ENCODE results near the gene WFDC13. TPM values are rescaled to one million over a fixed set of nuclear protein-coding genes. Genes with fewer than 3 reads are reported as not detected.
"Not testable (repeated sequence)": the region's sequence is repeated elsewhere in the genome, so short reads cannot be mapped to it uniquely, and the experiment has no call there.

The WFDC13 gene
- not detected for total RNA-seq

GRCh38 chr20:45701873-45702272 lies at the start of gene WFDC13:
TSS of gene WFDC13 (plus strand) at chr20:45702038. CDS start at chr20:45702124, 86 bp downstream.
- no peaks in the 10 kb centered on the region for H3K27me3 ChIP-seq
- no peak for DNase-seq (ENCODE audit: low spot score in 2 of 2)
- H3K4me1 ChIP-seq = no peaks in the 10 kb centered on the region
- no peaks in the 10 kb centered on the region for H3K9me3 ChIP-seq
- no peak within 1 kb of the TSS for H3K4me3 ChIP-seq
- 63 to 67% methylated on average over 4 of the region's 4 CpGs for WGBS, 2 donors
- no peaks in the 10 kb centered on the region for H3K36me3 ChIP-seq
- TF ChIP-seq CTCF (IDR thresholded peaks at IDR 0.05) (no peak), POLR2A (IDR thresholded peaks at IDR 0.05) (no peak), EP300 (IDR thresholded peaks at IDR 0.05) (no peak)
- no peak within 1 kb of the TSS for H3K27ac ChIP-seq

- H3K36me3 ChIP-seq; H3K27ac ChIP-seq; H3K4me3 ChIP-seq; H3K9me3 ChIP-seq; H3K27me3 ChIP-seq; DNase-seq (ENCODE audit: low spot score in 2 of 2); H3K4me1 ChIP-seq: not testable (repeated sequence)
- 82 to 96% methylated on average over 3 of the region's 3 CpGs for WGBS, 2 donors
These were observed 44.8 kb upstream of the WFDC13 start for GRCh38 chr20:45657038-45657437.

- no peak within 1 kb of the TSS for H3K27ac ChIP-seq
- no peaks in the 10 kb centered on the region for H3K36me3 ChIP-seq
- H3K27me3 ChIP-seq = no peaks in the 10 kb centered on the region
- peaks cover 0 to 10% (median 3%) of the 10 kb centered on the region in 4 donors for H3K9me3 ChIP-seq
- no peaks in the 10 kb centered on the region for H3K4me1 ChIP-seq
- no peak for DNase-seq (ENCODE audit: low spot score in 2 of 2)
- H3K4me3 ChIP-seq = no peak within 1 kb of the TSS
- WGBS, 2 donors = 59 to 67% methylated on average over 1 of the region's 1 CpG
- TF ChIP-seq POLR2A (IDR thresholded peaks at IDR 0.05) (no peak), EP300 (IDR thresholded peaks at IDR 0.05) (no peak), CTCF (IDR thresholded peaks at IDR 0.05) (no peak)
These were observed 31.7 kb upstream of the WFDC13 start, which contains the start of gene WFDC11 for GRCh38 chr20:45670139-45670538. TSS of gene WFDC11 (minus strand) at chr20:45670239. CDS start at chr20:45650600, 19,639 bp downstream.

- Histone ChIP-seq H3K36me3 (no peaks in the 10 kb centered on the region), H3K27ac (no peak overlapping the region), H3K4me3 (no peak overlapping the region), H3K4me1 (no peaks in the 10 kb centered on the region), H3K27me3 (no peaks in the 10 kb centered on the region), H3K9me3 (peaks cover 0 to 28% (median 3%) of the 10 kb centered on the region in 4 donors)
- TF ChIP-seq EP300 (IDR thresholded peaks at IDR 0.05) (no peak), POLR2A (IDR thresholded peaks at IDR 0.05) (no peak), CTCF (IDR thresholded peaks at IDR 0.05) (no peak)
- no peak for DNase-seq (ENCODE audit: low spot score in 2 of 2)
These were observed 29.1 kb upstream of the WFDC13 start for GRCh38 chr20:45672765-45673164.

- H3K27me3 ChIP-seq = no peaks in the 10 kb centered on the region
- no peak overlapping the region for H3K27ac ChIP-seq
- peaks cover 0 to 49% (median 7%) of the 10 kb centered on the region in 4 donors for H3K9me3 ChIP-seq
- H3K4me1 ChIP-seq = no peaks in the 10 kb centered on the region
- no peak for TF ChIP-seq CTCF (IDR thresholded peaks at IDR 0.05)
- TF ChIP-seq EP300 (IDR thresholded peaks at IDR 0.05) = no peak
- TF ChIP-seq POLR2A (IDR thresholded peaks at IDR 0.05) = no peak
- no peak for DNase-seq (ENCODE audit: low spot score in 2 of 2)
- H3K4me3 ChIP-seq = no peak overlapping the region
- no peaks in the 10 kb centered on the region for H3K36me3 ChIP-seq
These were observed 22.2 kb upstream of the WFDC13 start for GRCh38 chr20:45679650-45680049.

GRCh38 chr20:45685896-45686295 lies 15.9 kb upstream of the WFDC13 start:
- Histone ChIP-seq H3K36me3 (no peaks in the 10 kb centered on the region), H3K4me1 (no peaks in the 10 kb centered on the region), H3K4me3 (no peak overlapping the region), H3K9me3 (peaks cover 0 to 11% (median 0%) of the 10 kb centered on the region in 4 donors), H3K27me3 (no peaks in the 10 kb centered on the region), H3K27ac (no peak overlapping the region)
- 65 to 68% methylated on average over 3 of the region's 3 CpGs for WGBS, 2 donors
- no peak for DNase-seq (ENCODE audit: low spot score in 2 of 2)
- no peak for TF ChIP-seq CTCF (IDR thresholded peaks at IDR 0.05)
- TF ChIP-seq EP300 (IDR thresholded peaks at IDR 0.05) = no peak
- no peak for TF ChIP-seq POLR2A (IDR thresholded peaks at IDR 0.05)

GRCh38 chr20:45693346-45693745 lies 8.5 kb upstream of the WFDC13 start:
- not testable (repeated sequence) for H3K27me3 ChIP-seq; H3K9me3 ChIP-seq; H3K27ac ChIP-seq; H3K4me1 ChIP-seq; H3K4me3 ChIP-seq; H3K36me3 ChIP-seq; DNase-seq (ENCODE audit: low spot score in 2 of 2)
- 81 to 93% methylated on average over 6 to 12 of the region's 12 CpGs for WGBS, 2 donors

Measured in tibial nerve (tissue), 4 donors.